H54 (cell line): ENCODE measurements around the gene CACNA1A.
"Not testable (repeated sequence)": the region's sequence is repeated elsewhere in the genome, so short reads cannot be mapped to it uniquely, and the experiment has no call there.

Experiments used
- DNase-seq: peaks from one replicate; pipeline ENCODE4 v3.0.0; 2011; ENCODE audit warnings: low spot score, mixed read lengths; ENCODE audit not compliant: insufficient read length
- FAIRE-seq: peaks from 3 replicates; lab custom pipeline; 2011; peaks lifted over from hg19 to GRCh38; lab: Jason Lieb, UNC
- POLR2A ChIP-seq: IDR thresholded peaks from 2 replicates; pipeline ENCODE4 v1.6.1; 2011; ENCODE audit warnings: low read depth, mild to moderate bottlenecking, low read length

CACNA1A gene

GRCh38 chr19:13267131-13267530, 239.1 kb downstream of the CACNA1A start:
- FAIRE-seq (no peak), DNase-seq (no peak)
- no peak for TF ChIP-seq POLR2A

- FAIRE-seq (no peak), DNase-seq (peak; percentile 43)
- TF ChIP-seq POLR2A: no peak
Observed at GRCh38 chr19:13262450-13262849, 243.8 kb downstream of the CACNA1A start.

GRCh38 chr19:13260883-13261653, 245.2 kb downstream of the CACNA1A start:
- peak; percentile 84 for DNase-seq
- TF ChIP-seq POLR2A: no peak
- peak; percentile 73 for FAIRE-seq

- DNase-seq (no peak), FAIRE-seq (no peak)
- TF ChIP-seq POLR2A: no peak
Observed at GRCh38 chr19:13256918-13257317, 249.4 kb downstream of the CACNA1A start.

GRCh38 chr19:13256398-13256797, 249.9 kb downstream of the CACNA1A start:
- not testable (repeated sequence) for FAIRE-seq, DNase-seq

- TF ChIP-seq POLR2A: no peak
- FAIRE-seq (no peak), DNase-seq (no peak)
Observed at GRCh38 chr19:13255719-13256059, 250.6 kb downstream of the CACNA1A start.

GRCh38 chr19:13255041-13255718, 251.1 kb downstream of the CACNA1A start:
- FAIRE-seq (no peak), DNase-seq (no peak)
- no peak for TF ChIP-seq POLR2A

- FAIRE-seq (no peak), DNase-seq (no peak)
- no peak for TF ChIP-seq POLR2A
Observed at GRCh38 chr19:13252569-13253335, 253.5 kb downstream of the CACNA1A start.

- no peak for TF ChIP-seq POLR2A
- FAIRE-seq (no peak), DNase-seq (no peak)
Observed at GRCh38 chr19:13244920-13245319, 261.4 kb downstream of the CACNA1A start.

- no peak for TF ChIP-seq POLR2A
- DNase-seq (peak; percentile 47), FAIRE-seq (no peak)
Observed at GRCh38 chr19:13241231-13242104, 264.8 kb downstream of the CACNA1A start.

GRCh38 chr19:13240312-13241022, 265.8 kb downstream of the CACNA1A start:
- DNase-seq (no peak), FAIRE-seq (no peak)
- no peak for TF ChIP-seq POLR2A

GRCh38 chr19:13238891-13239534, 267.3 kb downstream of the CACNA1A start:
- FAIRE-seq (no peak), DNase-seq (no peak)
- no peak for TF ChIP-seq POLR2A
